DMS53 (cell line): ENCODE measurements around the gene NLRP14.

ENCODE experiments used
- DNase-seq: peaks from one replicate; lab custom pipeline; 2025; lab: John Stamatoyannopoulos, UW

Gene NLRP14

DNA sequence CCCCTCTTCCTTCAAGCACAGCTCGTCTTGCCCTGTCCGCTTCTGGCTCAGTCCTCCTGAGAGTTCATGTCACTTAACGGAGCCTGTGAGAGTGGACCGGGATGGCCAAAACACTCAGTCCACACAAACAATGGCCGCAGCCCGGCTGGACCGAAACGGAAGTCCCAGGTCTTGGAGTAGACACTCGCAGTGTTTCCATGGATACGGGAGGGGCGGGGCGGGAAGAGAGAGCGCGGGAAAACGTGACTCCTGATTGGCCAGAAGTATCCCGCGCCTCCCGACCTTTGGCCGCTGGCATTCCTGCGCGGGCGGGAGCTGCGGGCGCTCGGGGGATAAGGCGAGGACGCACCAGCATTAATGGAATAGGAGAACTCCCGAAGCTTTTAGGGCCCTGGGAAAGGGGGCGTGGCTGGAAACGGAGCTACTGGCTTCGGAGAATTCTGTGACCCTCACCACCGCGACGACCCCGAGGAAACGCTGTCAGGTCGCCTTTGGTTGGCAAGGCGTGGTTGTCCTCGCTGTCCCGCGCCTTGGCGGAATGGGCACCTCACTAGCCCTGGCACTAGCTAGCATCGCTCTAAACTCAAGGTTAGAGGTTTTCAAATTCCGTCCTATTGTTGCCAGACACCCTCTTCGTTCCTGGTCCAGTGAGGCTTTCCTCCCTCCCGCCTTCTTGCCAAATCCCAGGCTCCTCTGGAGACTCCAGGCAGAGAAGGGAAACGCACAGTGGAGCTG, at the start of gene NLRP14, which contains the start of gene ZNF214:
Gene NLRP14, plus strand, starts transcription at position 297 of the 735 bp plus-strand sequence. CDS start 18,108 bp downstream, outside the sequence.
Gene ZNF214, minus strand, starts transcription at position 164 of the 735 bp plus-strand sequence. CDS start 17,511 bp downstream, outside the sequence.
- DNase-seq, result peak; percentile 98

DNA sequence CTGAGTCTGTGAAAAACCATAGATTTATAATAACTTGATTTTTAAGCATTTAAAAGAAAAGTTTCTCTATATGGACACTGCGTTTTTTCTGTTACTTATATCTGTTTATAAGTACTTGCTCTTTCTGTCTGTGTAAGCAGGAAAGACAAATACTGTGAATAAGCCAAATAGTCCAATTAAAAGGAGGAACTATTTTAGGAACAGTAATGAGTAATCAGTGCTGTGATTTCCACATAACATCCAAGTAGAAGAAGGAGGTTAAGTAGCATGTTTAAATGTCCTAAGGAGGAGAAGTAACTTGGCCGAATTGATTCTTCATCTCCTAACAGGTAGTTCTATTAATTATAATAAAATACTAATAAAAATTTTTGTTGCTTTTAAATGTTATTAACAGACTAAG, 40.9 kb upstream of the NLRP14 start:
- no peak for DNase-seq

DNA sequence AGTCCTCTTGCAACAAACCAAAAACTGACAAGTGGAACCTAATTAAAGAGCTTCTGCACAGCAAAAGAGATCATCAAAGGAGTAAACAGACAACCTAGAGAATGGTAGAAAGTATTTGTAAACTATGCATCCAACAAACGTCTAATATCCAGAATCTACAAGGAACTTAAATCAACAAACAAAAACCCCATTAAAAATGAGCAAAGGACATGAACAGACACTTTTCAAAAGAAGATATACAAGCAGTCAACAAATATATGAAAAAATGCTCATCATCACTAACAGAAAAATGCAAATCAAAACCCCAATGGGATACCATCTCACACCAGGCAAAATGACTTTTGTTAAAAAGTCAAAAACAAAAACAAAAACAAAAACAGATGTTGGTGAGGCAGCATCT, 33.8 kb upstream of the NLRP14 start:
- DNase-seq, result no peak

DNA sequence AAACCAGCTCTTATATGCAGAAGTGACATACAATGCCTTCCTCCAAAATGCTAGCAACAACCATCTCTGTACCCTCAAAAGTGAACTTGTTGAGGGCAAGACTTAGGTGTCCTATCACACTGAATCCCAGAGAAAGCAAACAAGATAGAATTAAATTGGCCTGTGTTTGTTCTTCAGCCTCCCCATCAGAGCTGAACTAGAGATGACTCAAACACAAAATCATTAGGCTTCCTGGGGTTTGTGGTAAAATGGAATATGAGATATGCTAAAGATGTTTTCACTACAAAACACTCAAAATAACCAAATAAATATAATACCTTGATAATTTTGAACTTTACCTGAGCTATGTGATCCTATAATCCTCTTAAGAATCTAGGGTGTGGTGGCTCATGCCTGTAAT, 31.8 kb upstream of the NLRP14 start:
- DNase-seq, result no peak

DNA sequence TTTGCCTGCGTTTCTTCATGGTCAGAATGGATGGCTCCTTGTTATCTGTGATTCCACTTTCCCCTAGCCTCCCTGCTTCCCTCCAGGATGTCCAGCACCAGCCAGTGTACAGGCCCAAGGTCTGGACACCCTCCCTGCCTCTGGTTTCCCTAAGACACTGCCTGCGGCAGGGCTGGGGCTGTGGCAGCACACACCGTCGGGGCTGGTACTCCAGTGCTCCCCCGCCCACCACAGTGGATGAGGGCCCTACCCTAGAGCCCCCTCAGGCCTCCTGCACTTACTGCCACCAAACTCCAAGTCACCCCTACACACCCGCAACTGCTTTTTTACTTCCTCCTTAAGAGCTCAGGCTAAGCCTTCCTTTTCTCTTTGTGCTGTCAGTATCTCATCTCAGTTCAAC, 29.1 kb upstream of the NLRP14 start:
- DNase-seq, result no peak

DNA sequence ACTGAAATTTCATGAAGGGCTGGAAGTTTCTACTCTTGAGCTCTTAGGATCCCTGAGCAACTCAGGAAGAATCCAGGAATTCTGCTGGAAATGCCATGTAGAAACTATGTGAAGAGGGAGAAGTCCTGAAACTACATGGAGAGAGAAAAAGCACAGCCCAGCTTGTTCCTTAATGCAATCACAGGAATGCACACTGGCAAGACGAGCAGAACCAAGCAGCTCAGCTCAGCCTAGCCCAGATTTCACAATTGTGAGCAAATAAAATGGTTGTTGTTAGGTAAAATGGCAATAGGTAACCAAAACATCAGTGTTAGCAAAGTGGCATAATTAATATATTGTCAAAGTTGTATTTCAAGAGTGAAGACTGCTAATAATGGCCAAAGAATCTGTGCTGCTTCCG, 28.3 kb upstream of the NLRP14 start:
- no peak for DNase-seq

DNA sequence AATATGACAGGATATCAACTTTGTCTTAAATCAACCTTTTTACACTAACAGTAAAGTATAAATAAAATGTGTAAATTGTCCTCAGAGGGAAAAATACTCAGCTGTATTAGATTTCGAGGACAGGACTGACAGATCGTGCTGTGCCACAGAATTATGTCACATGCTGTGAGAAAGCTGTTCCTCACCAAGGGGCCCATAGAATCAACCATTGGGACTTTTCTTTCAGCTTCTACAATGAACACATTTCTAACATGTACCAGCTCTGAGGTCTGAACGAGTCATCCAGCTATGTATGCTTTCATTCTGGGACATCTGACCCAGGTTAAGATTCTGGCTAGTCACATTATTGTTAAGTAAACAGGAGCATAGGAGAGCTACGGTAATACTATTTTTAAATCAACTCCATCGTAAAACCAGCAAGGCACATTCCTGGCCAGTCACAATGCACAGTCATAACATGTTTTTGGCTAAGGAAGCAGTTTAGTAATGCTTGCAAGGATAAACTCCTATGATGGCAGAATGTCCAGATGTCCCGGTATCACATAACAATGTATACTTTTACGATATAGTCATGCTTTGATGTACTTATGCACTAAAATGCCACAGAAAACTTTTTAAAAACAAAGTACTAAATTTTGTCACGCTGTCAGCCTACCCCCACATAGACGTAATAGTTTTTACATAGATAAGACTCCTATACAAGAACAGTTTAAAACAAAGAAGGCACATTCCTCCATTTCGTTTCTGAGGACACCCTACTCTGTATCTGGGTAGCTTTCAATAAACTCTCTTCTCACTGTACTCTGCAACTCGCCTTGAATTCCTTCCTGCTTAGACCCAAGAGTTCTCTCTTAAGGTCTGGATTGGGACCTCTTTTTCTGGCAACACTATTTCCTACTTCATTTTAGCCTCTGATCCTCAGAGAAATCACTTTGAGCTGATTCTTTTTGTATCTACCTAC, 27.5 kb upstream of the NLRP14 start:
- DNase-seq, result no peak

- no peak for DNase-seq
These were observed 24.6 kb upstream of the NLRP14 start for GRCh38 chr11:6995703-6996102.

GRCh38 chr11:7004482-7004881, 15.8 kb upstream of the NLRP14 start:
- peak; percentile 5 for DNase-seq

GRCh38 chr11:7014118-7014517, 6.2 kb upstream of the NLRP14 start:
- DNase-seq, result no peak

- DNase-seq, result no peak
These were observed 4.3 kb upstream of the NLRP14 start for GRCh38 chr11:7016011-7016410.

- DNase-seq, result peak; percentile 81
These were observed 638 bp upstream of the NLRP14 start for GRCh38 chr11:7019500-7020182.

DNA sequence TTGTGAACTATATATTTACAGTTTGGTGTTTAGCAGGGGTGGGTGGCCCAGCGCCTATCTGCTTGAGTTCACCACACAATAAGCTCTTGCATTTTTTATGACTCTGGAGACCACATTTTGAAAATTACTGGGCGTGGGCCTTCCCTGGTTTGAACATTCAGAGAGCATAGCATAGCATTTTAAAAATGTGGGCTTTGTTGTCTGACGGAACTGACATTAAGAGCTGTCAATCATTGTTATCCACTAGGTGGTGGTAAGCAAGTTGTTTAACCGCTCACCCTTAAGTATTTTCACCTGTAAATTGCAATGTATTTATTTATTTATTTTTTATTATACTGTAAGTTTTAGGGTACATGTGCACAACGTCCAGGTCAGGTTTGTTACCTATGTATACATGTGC, 1.0 kb downstream of the NLRP14 start:
- DNase-seq, result no peak

GRCh38 chr11:7028141-7028540, 7.9 kb downstream of the NLRP14 start:
- no peak for DNase-seq

GRCh38 chr11:7030836-7031235, 10.6 kb downstream of the NLRP14 start:
- DNase-seq, result no peak

DNA sequence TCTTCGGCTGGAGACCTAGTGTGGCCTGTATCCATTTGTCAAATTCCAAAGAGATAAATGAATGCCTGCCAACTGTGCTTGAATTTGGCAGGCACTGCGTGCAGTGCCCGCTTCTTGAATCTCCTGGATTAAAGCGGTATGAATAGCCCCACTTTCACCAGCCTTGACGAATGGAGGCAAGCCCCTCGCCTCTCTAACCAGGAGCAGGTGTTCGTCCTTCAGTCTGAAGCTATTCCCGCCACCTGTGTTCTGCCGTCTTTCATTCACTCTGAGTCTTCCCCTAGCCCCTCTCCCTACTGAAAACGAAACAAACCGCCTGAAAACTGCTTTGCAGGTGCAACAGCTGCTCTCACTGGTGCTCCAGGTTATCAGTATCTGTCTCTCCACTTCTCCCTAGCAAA, 11.2 kb downstream of the NLRP14 start:
- DNase-seq, result no peak

GRCh38 chr11:7032692-7033091, 12.4 kb downstream of the NLRP14 start:
- peak; percentile 36 for DNase-seq

GRCh38 chr11:7034019-7034418, 13.7 kb downstream of the NLRP14 start:
- DNase-seq, result no peak

DNA sequence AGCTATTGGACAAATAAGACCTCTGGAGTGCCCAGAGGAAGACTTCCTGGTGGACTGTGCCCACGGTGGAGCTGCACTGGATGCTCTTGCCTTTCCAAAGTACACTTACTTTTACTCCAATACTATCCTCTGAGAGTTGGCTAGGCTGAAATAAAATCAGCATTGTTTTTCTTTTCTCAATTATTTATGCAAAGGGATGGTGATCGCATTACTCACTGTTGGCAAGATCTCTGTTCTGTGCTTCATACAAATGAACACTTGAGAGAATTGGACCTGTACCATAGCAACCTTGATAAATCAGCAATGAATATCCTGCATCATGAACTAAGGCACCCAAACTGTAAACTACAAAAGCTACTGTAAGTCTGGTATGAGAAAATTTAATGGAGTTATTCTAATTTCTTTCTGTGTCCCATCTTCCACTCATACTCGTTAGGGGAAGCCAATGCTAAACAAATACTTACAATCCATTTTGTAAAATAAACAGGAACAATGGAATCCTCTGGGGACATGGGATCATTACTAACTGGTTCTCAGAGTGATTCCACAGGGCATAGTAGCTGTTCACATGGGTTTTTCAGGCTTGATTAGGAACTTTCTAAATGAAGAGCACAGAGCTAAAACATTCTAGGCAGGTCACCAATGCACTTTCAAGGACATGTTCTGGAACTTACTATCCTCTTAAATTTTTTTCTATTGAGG, 26.3 kb downstream of the NLRP14 start:
- DNase-seq, result no peak

DNA sequence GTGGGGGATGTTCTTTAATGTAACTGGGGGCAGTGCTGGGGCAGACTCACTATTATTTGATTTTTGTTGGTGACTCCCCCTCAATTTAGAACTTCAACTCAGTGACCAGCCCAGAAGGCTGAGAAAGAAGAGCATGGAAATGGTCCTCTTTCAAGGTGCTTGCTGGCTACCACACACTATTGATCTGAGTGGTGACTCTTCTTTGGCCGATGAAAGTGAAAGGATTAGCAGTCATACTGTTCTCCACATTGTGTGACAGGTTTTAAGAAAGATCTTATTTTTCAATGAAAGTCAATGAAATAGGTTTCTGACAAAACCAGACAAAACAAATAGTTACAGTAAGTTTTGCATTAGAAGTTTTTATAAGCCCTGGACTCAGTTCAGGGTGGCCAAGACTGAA, 29.9 kb downstream of the NLRP14 start:
- no peak for DNase-seq

- no peak for DNase-seq
These were observed 36.7 kb downstream of the NLRP14 start for GRCh38 chr11:7056828-7057513.
